SK-N-SH (cell line): Measurements from ENCODE around the gene ASCC3.

Source experiments
- CHD2 ChIP-seq: fragments of 150-350 bp; IDR thresholded peaks from 2 replicates; pipeline ENCODE4 v1.6.1; 2018; ENCODE audit warnings: low read length; ENCODE audit not compliant: partially characterized antibody
- EZH2phosphoT487 ChIP-seq: fragments of 200-600 bp; sonication (generic); IDR thresholded peaks from 2 replicates; pipeline ENCODE4 v1.6.1; 2017; ENCODE audit warnings: low read depth, mixed run types, mild to moderate bottlenecking, antibody characterized with exemption, moderate library complexity, borderline replicate concordance
- POLR2AphosphoS5 ChIP-seq: IDR thresholded peaks from 2 replicates; pipeline ENCODE4 v1.6.1; 2012; ENCODE audit warnings: low read depth, low read length
- RAD21 ChIP-seq: IDR thresholded peaks from 2 replicates; pipeline ENCODE4 v1.6.1; 2012; ENCODE audit warnings: mild to moderate bottlenecking, low read length
- RCOR1 ChIP-seq: fragments of 150-350 bp; IDR thresholded peaks from 2 replicates; pipeline ENCODE4 v1.6.1; 2017; ENCODE audit warnings: antibody characterized with exemption, low read length
- RXRA ChIP-seq: IDR thresholded peaks from 2 replicates; pipeline ENCODE4 v1.4.0; 2012; ENCODE audit warnings: low read depth, mild to moderate bottlenecking, borderline replicate concordance
- SIN3A ChIP-seq: IDR thresholded peaks from 2 replicates; pipeline ENCODE4 v1.6.1; 2012; ENCODE audit warnings: low read depth, mild to moderate bottlenecking, low read length, moderate library complexity, borderline replicate concordance
- SMC3 ChIP-seq: IDR thresholded peaks from 2 replicates; pipeline ENCODE4 v1.6.1; 2012; ENCODE audit warnings: low read depth, low read length, improper control_type of control experiment
- TAF1 ChIP-seq: IDR thresholded peaks from 2 replicates; pipeline ENCODE4 v1.6.1; 2012; ENCODE audit warnings: low read depth, mild to moderate bottlenecking, low read length, moderate library complexity, borderline replicate concordance
- TCF12 ChIP-seq: IDR thresholded peaks from 2 replicates; pipeline ENCODE4 v1.4.0; 2012
- TF ChIP-seq, protein P1 (sequence below): fragments of 200-600 bp; sonication (generic); IDR thresholded peaks from 2 replicates; pipeline ENCODE4 v1.6.1; 2017; ENCODE audit warnings: antibody characterized with exemption, mild to moderate bottlenecking, moderate library complexity
- TF ChIP-seq, protein P2 (sequence below): fragments of 150-350 bp; IDR thresholded peaks from 2 replicates; pipeline ENCODE4 v1.6.1; 2017; ENCODE audit warnings: antibody characterized with exemption, low read length, low read depth, borderline replicate concordance
- TF ChIP-seq, protein P3 (sequence below): fragments of 150-350 bp; IDR thresholded peaks from 2 replicates; pipeline ENCODE4 v1.6.1; 2016; ENCODE audit warnings: mild to moderate bottlenecking, low read depth, low read length

DNA sequence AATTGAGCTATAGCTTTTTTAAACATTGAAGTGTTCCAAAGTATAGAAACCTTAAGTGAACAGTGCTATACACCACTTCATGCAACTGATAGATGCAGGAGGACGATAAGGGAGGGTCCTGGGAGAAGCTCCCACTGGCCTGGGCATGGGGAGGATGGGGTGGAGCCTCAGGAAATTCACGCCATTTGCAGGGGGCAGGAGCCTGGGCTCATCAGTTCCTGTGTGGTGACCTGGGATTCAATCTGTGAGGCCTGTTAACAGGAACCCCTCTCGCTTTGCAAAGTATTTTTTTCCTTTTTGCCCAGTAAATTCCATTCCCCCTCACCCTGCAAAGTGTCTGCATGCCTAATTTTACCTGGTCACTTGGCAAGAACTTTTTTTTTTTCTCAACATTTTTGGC, 11.0 kb upstream of the ASCC3 start:
- TF ChIP-seq, protein P1, sequence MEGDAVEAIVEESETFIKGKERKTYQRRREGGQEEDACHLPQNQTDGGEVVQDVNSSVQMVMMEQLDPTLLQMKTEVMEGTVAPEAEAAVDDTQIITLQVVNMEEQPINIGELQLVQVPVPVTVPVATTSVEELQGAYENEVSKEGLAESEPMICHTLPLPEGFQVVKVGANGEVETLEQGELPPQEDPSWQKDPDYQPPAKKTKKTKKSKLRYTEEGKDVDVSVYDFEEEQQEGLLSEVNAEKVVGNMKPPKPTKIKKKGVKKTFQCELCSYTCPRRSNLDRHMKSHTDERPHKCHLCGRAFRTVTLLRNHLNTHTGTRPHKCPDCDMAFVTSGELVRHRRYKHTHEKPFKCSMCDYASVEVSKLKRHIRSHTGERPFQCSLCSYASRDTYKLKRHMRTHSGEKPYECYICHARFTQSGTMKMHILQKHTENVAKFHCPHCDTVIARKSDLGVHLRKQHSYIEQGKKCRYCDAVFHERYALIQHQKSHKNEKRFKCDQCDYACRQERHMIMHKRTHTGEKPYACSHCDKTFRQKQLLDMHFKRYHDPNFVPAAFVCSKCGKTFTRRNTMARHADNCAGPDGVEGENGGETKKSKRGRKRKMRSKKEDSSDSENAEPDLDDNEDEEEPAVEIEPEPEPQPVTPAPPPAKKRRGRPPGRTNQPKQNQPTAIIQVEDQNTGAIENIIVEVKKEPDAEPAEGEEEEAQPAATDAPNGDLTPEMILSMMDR, result no peak
- no peak for TF ChIP-seq EZH2phosphoT487
- no peak for TF ChIP-seq POLR2AphosphoS5
- no peak for TF ChIP-seq SIN3A
- TF ChIP-seq RAD21, result no peak
- no peak for TF ChIP-seq TAF1
- TF ChIP-seq TCF12, result no peak
- no peak for TF ChIP-seq SMC3
- no peak for TF ChIP-seq CHD2
- TF ChIP-seq, protein P2, sequence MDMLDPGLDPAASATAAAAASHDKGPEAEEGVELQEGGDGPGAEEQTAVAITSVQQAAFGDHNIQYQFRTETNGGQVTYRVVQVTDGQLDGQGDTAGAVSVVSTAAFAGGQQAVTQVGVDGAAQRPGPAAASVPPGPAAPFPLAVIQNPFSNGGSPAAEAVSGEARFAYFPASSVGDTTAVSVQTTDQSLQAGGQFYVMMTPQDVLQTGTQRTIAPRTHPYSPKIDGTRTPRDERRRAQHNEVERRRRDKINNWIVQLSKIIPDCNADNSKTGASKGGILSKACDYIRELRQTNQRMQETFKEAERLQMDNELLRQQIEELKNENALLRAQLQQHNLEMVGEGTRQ, result no peak
- TF ChIP-seq, protein P3, sequence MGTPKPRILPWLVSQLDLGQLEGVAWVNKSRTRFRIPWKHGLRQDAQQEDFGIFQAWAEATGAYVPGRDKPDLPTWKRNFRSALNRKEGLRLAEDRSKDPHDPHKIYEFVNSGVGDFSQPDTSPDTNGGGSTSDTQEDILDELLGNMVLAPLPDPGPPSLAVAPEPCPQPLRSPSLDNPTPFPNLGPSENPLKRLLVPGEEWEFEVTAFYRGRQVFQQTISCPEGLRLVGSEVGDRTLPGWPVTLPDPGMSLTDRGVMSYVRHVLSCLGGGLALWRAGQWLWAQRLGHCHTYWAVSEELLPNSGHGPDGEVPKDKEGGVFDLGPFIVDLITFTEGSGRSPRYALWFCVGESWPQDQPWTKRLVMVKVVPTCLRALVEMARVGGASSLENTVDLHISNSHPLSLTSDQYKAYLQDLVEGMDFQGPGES, result no peak
- no peak for TF ChIP-seq RXRA
- no peak for TF ChIP-seq RCOR1
